Stimulated activated CD4-positive, alpha-beta T cell treated with anti-CD3 and anti-CD28 coated beads, Interleukin-1b, Interleukin-23, amount 100 ng/mL, for 1 hour (primary cell): ENCODE data around the gene USP44.

Source experiments
- DNase-seq, 2 donors: peaks; one replicate each; pipeline ENCODE4 v3.0.0-alpha.2; 2020; ENCODE audit warnings: low read depth in 2 of 2

USP44 gene

DNA sequence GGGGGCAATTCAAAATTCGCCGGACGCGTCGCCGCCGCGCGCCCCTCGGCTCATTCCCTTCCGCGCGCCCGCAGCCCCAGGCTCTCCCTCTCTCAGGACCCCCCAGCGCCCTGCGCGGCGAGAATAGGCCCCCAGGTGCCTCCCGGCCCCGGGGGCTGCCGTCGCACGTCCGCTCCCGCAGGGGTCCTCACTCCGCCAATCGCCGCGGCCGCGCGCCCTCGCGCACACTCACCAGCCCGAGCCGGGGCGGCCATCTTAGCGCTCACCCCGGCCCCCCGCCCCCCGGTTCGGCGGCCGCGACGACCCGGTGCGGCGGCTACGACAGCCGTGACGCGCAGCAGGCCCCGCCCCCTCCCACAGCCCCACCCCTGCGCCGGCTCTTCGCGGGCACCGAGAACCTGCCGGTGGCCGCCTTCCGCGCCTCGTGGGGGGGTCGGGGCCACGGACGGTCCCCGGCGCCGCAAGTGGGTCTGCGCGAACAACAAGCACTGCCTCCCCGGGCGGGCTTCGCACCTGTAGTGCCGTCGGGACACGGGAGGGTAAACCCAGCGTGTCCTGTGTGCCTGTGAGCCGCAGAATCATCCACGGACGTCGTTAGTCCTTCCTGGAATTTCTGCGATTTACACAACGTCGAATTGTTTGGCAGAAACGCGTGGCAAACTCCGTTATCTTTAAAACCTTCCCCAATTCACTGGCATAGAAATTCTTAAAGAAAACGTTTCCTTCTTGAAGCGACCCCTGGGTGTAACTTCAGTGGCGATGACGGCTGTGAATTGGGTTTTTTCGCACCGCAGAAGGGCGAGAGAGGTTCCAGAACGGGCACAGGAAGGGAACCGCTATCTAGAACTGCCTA lies 2.5 kb downstream of the USP44 start:
- DNase-seq: peak; percentile 39 to 55

DNA sequence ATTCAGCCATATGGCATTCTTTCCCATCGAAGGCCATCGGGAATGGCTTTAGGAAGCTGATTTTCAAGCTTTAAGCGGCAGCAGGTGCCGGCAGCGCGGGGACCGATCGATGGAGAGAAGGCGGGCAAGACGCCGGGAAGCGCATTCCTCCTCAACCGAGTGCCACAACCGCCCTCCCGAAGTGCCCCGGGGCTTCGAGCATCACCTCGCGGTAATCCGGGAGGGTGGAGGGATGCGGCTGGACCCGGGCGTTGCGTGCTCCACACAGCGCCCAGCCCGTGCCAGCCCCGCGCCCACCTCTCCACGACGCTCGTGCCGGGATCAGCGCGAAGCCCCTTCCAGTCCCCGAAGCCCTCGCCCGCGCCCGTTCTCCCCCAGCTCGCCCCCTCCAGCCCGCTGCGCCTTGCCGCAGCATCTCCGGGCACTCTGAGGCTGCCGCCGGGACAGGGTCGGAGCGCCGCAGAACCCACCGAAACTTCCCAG lies 3.2 kb downstream of the USP44 start:
- DNase-seq: peak in 1 of 2 donors; percentile 10

DNA sequence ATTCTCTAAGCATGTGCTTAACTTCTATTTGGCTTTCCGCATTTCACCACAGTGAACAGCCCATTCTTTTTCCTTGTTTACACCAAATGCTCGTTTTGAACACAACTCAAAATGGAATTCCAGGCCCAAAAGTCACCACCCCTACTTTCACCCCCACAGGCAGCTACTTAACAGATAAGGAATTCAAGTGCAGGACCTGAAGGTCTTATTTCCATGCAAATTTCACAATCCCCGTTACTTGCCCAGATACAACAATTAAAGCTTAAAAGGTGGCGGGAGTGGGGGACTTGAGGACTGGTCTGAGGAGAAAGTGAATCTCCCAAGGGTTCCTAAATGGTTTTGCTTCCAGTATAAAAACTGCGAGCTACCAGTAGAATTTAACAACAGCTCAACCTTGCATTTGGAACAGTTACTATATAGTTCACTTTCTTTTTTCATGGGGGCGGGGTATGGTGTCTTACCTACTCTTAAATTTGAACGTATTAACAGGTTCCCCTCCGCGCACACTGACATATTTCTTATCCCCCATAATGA lies 3.7 kb downstream of the USP44 start:
- no peak for DNase-seq

DNA sequence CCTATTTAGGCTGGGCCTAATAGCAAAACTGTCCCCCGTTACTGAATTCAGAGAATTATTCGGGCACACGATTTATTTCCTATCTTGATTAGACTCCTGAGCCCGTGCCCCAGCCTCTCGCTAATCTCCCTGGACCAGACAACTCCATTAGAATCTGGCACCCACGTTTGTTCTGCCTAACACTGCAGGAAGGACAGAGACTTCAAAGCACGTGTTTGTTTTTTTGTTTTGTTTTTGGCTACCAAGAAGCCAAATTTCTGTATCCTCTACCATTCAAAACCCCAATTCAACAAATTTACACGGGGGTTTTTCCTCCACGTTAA lies 4.8 kb downstream of the USP44 start:
- no peak for DNase-seq

DNA sequence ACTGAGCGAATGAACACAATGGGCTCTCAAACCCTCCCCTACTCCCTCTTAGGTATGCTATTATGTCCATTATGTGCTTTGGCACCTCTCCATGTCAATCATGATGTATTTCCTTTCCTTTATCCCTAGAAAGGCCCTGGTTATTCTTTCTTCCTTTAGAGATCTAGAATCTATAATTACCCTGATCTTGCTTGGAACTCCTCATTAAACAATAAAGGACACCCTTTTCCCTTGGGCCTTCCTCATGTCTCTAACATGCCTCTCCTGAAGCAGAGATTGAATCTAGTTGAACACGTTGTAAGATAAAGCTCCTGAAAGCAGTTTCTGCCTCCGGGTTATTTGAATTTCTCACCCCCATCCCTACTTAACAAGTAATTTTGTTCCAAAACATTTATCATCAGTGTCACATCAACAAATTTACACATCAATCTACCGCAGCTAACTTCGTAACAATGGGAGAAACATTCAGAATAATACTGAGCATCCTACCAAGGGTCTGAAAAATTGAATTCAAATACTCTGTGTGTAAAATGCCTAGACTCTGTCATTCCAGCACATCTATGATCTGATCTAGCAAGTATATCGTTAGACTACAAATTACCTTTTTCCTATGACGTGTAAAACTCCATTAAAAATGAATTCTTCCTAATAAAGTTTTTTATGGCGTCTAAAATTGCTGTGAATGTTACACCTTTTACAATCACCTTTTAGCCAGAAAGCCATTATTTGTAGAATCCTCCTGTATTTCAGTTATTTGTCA lies 5.4 kb downstream of the USP44 start:
- DNase-seq: no peak

DNA sequence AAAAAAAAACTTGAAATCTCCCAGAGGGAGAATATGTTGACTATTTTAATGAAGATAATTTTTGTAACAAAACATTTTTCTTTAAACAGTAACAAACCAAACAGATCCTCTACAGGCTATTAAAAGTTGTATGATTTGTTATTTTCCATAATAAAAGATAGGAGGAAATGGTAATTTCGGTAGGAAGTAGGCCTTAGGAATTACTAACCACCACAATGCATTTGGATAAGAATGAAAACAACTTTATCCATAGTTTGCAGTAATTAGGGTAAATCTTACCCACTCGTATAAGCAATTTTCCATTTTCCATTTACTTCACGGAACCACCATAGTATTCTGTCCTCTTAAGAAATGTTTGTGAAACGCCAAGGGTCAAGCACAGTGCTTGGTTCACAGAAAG lies 6.0 kb downstream of the USP44 start:
- no peak for DNase-seq

DNA sequence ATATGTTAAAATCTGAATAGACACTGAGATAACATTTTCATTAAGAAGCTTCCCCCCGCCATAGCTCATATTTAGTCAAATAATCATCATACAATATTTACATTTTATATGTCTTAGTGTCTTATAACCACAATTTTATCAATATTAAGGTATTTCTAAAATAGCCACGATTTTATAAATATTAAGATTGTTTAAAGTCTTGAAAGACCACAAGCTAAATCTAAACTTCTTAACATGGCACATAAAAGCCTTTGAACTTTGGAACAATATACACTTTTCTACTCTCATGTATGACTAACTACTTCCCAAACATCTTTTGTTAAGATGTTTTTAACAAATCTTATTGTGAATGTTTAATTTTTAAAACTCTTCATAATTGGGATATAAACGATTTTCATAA lies 6.5 kb downstream of the USP44 start:
- no peak for DNase-seq

DNA sequence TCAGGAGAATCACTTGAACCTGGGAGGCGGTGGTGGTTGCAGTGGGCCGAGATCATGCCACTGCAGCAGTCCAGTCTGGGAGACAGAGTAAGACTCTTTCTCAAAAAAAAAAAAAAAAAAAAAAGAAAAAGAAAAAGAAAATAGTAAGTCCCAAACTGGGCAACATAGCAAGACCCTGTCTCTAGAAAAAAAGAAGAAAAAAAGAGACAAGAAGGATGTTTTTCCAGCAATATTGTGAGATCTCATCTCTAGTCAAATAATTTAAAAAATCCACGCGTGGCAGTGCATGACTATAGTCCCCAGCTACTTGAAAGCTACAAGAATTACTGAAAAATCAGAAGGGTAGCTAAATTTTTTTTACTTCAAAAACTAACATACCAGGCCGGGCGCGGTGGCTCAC lies 8.0 kb downstream of the USP44 start:
- no peak for DNase-seq

DNA sequence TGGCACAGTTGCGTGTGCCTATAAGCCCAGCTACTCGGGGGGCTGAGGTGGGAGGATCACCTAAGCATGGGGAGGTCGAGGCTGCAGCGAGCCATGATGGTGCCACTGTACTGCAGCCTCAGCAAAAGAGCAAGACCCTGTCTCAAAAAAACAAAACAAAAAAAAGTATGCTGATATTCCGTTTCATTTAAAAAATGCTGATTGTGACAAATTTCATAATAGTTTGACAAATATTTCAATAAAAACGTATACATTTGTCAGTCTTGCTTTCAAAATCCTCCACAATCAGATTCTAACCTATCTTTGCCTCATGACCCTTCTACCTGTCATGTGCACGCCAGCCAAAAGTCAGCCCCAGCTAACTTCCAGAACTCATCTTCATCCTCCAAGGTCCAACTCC lies 9.8 kb downstream of the USP44 start:
- no peak for DNase-seq

DNA sequence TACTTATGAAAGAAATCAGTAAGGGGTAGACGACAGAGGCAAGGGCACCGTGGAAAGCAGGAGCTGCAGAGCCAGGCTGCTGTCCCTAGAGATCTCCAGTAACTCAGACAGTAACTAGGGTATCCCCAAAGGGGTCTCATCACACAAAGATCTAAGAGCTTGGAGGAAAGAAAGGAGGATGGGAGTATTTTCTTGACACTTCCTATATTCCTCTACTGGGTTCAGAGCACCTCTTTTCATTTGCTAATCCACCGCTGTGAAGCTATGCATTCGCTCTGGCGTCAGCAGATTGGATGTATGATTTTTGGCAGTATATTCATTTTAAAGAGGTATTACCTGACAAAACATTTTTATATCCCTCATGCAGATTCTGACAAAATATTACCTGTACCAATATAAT lies 12.6 kb downstream of the USP44 start:
- DNase-seq: no peak

DNA sequence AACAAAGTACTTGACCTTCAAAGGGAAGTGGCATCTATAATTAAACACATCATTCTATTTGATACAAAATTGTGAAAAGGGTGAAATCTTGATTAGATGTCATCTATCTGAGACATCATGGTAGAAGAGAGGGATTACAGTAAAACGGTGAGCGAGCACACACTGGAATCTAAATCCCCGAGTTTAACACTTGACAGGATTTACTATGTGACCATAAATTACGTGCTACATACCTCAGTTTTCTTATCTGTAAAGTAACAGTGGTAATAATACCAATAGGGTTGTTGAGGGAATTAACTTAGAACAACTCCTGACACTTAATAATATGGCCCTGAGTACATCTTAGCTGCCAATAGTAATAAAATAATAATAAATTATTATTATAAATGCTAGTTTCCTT lies 13.3 kb downstream of the USP44 start:
- DNase-seq: no peak

DNA sequence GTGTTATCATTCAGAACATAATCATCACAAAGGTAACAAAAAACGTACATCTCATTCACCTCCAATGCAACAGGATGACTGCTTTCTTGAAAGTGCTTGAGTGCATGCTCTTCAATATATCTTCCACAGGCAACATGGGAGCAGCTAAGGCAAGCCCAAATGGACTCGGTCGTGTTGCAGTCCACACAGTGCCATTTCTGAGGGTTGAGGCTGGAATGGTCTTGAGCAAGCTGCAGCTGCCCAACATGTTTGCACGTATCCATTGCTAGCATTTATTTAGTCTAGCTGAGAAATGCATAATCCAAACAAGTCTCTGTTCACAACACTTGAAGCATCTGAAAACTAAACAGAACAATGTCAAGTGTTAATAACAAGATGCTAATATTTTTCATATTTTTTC lies 17.3 kb downstream of the USP44 start:
- DNase-seq: no peak

DNA sequence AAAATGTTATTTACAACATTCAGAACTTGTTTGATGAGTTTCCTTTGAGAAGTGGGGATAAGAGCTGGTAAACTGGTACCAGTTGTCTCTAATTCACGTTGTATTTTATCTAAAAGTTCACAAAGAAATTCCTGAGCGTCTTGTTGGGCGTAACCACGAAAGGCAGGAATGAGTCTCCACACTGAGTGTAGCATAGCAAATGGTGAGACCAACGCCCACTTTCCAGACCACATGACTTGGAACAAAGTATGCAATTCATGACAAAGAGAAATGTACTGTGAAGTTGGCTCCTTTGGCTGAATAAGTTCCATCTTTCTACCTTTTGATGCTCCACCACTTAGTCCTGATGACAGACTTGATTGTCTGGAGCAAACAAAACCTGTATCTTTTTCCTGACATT lies 18.4 kb downstream of the USP44 start:
- no peak for DNase-seq

DNA sequence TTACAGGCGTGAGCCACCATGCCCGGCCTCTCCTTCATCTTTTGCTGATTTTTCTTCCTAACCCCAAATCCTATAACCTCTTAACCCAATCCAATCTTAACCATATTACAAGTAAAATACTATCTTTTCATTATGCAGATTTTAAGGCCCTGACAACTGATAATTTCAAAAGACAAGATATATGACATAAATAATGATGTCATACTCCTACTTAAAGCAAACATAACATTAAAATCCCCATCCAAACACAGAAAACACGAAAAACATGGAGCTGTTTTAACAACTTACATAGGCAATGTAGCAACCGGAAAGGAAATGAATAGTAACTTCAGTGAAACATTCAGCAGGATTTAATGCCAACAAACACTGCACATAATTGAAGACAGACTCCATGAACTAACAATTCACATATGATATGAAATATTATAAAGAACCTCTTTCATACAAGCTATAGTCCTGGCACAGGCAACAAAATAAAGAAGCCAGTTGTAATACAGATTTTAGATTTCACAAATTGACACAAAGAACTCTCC lies 21.5 kb downstream of the USP44 start:
- no peak for DNase-seq

DNA sequence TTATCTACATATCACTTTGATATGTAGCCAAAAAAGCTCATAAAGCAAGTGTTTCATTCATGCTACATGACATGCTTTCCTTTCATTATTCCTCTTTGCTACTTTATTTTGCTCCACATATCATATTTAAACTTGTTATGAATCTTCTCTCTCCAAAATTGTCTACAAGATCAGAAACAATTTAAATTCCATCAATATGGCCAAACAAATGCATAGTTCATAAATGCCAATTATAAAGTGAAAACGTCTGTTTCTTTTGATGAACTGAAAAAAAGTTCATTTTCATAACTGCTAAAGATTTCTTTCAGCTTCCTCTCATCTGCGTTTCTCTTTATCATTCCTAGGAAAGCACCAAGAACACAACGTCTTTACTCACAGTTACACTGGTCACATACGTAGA lies 22.8 kb downstream of the USP44 start:
- DNase-seq: no peak

DNA sequence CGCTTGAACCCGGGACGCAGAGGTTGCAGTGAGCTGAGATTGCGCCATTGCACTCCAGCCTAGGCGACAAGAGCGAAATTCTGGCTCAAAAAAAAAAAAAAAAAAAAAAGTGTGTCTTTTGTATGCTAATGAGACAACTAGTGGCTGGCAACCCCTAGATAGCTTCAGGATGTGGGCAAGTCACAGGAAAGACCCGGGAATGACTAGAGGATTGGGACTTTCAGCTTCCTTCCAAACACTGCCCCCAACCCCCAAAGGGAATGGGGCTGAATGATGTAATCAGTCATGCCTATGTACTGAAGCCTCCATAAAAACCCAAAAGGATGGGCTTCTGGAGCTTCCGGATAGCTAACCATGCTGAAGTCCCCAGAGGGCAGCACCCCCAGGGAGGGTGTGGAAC lies 28.6 kb downstream of the USP44 start:
- no peak for DNase-seq

DNA sequence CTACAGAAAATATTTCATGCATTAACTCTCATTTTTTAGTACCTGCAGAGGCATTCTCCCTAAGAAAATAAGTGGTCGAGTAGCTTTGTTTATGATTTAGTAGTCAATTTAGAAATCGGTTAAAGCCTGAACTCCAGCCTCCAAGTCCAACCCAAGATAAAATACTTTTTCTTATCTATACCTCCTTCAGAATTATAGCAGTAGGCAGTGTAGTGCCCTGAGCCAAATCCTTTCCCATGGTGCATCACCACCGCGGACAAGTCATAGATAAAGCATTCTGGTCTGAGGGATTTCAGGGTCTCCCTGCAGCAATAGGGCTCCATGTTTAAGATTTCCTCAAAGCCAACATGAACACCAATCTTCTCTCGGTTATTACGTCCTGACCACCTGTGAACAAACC lies 30.5 kb downstream of the USP44 start:
- DNase-seq: no peak

DNA sequence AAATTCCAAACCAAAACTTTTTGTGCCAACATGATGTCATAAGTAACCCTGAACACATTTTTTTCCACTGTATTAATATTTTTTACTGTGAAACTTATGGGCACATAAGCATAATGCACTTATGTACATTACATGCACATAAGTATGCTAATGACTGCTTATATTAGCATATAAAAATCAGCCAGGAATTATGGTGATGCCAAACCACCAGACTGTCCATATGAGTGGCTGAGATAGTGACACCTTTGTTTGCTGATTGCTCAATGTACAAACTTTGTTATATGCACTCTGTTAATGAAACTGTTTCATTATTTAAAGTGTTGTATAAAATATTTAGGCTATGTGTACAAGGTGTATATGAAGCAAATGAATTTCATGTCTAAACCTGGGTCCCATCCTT lies 32.3 kb downstream of the USP44 start:
- DNase-seq: no peak

DNA sequence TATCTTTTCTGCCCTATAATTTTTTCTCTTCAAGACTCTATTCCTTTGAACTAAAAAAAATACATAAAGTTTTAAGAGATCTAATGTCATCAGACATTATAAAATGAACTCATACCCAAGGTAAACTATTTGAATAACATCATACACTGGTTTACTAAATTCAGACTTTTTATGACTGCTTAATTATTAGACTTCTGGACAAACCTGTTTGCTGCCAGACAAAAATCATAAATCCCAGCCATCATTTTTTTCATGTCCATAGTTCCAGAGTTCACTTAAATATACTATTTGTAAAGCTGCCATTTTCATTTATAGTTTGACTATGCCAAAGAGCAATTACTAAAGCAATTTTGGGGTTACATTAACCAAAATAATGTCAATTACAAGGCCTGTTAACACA lies 34.0 kb downstream of the USP44 start:
- DNase-seq: no peak

DNA sequence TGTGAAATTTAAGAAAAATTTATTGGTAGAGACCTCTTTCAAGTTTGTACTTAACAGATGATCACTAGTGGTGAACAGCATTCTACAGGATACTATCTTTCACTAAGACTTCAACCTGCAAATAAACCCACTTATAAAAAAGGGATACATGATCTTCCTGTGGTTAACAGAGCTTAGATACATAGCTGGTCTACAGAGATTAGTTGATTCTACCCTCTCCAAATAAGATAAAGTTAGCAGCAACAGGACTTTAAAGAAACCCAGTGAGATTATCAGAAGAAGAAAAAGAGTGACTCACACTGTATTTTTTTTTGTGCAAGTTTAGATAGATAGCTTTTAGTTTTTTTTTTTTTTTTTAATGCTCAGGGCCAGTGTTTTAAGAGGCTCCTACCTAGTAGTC lies 34.5 kb downstream of the USP44 start:
- DNase-seq: no peak

DNA sequence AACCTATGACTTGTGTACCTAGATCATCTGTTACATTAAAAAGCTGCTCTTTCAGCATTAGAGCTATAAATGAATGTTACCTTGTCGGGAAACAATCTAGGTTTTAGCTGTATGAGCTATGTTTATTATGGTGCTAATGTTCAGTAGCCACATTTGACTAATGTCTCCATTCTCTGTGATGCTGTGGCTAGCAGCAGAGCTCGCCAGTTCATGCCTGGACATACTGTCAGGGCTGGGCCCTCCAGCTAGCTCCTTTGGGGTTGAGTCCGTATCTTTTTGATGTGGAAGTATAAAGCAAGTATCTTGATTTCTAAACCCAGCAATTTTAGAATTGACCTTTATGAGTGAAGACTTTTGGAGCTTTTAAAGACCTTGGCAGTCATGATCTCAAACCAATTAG lies 36.1 kb downstream of the USP44 start:
- DNase-seq: no peak

DNA sequence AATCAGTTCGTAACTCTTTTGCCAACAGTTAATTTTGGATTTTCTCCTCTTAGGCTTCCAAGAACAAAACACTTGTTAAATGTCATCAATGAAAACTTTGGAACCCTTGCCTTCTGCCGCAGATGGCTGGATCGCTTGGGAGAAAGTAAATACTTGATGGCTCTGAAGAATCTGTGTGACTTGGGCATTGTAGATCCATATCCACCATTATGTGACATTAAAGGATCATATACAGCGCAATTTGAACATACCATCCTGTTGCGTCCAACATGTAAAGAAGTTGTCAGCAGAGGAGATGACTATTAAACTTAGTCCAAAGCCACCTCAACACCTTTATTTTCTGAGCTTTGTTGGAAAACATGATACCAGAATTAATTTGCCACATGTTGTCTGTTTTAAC lies 37.7 kb downstream of the USP44 start:
- DNase-seq: no peak

DNA sequence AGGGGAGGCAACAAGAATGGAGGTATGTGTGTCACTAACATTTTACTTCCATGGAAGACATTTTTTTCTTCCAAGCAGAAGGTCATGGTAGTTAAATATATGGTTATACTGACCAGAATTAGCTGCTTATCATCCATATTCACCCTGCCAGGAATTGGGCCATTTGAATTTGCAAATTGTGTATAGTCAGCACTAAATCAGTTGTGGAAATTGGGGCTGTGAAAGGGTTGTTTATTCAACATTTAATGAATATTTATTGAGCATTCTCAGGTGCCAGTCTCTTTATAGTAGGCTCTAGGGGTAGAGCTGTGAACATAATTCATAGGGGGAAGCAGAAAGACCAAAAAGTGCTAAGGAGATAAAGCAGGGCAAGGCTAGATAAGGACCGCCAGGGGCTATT lies 39.3 kb downstream of the USP44 start:
- DNase-seq: no peak
